Suprapubic skin (tissue), 3 donors: ENCODE data around the gene KLF7.

ENCODE experiments used
- CTCF ChIP-seq, 2 donors: fragments of 200-600 bp in 1 of 2; fragments of 450-650 bp in 1 of 2; sonication (generic) in 1 of 2; IDR thresholded peaks; one replicate each; pipeline ENCODE4 v1.5.1; 2016 to 2019; ENCODE audit warnings: antibody characterized with exemption in 2 of 2, mild to moderate bottlenecking in 1 of 2, moderate library complexity in 1 of 2
- POLR2A ChIP-seq, 2 donors: fragments of 450-650 bp; IDR thresholded peaks; one replicate each; pipeline ENCODE4 v1.6.1; 2017; ENCODE audit warnings: antibody characterized with exemption in 2 of 2, mild to moderate bottlenecking in 2 of 2, moderate library complexity in 2 of 2

GRCh38 chr2:207066166-207066565, 99.6 kb downstream of the KLF7 start:
- TF ChIP-seq CTCF (IDR thresholded peaks at IDR 0.05) (no peak), POLR2A (IDR thresholded peaks at IDR 0.05) (no peak)
